Measurements from ENCODE around the gene PTPRD. TPM values are rescaled to one million over a fixed set of nuclear protein-coding genes. Genes with fewer than 3 reads are reported as not detected.

PTPRD gene
- total and polyA plus RNA-seq, 2 experiments from 2014 or later, result 11.5 to 58.0 TPM

DNA sequence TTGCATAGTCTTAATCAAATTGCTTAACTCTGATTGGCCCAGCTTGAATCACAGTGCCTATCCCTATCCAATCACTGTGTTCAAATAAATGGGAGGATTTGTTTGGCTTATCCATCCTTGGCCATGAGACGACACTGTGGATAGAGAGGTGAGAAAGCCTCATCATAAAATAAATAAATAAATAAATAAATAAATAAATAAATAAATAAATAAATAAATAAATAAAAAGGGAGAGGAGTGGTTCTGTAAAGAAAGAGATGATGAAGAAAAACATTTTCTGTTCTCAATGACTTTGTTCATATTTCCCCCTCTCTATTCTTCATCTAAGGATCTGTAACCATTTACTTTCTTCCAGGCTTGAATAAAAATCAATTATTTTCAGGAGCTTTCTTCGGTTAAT is 74.7 kb downstream of the PTPRD start:
- Mint-ChIP-seq H3K9me3 (no peaks in the 10 kb centered on the region), H3K27ac (no peak overlapping the region)

More for the DNA sequence above, 74.7 kb downstream of the PTPRD start:
- ATAC-seq (no peak), DNase-seq (ENCODE audit: low spot score) (no peak)
- no peaks in the 10 kb centered on the region for H3K27me3 ChIP-seq (ENCODE audit: insufficient read depth)
- no peak overlapping the region for H3K27ac ChIP-seq (ENCODE audit: low read depth)
- TF ChIP-seq ZNF114 (CRISPR knock-in tag; IDR thresholded peaks at IDR 0.05), result no peak
- no peak for TF ChIP-seq STAT1 (IDR thresholded peaks at IDR 0.05; ENCODE audit: unreplicated experiment)
- no peak for TF ChIP-seq NANOG (IDR thresholded peaks at IDR 0.05; ENCODE audit: borderline replicate concordance)
- TF ChIP-seq, protein P1, sequence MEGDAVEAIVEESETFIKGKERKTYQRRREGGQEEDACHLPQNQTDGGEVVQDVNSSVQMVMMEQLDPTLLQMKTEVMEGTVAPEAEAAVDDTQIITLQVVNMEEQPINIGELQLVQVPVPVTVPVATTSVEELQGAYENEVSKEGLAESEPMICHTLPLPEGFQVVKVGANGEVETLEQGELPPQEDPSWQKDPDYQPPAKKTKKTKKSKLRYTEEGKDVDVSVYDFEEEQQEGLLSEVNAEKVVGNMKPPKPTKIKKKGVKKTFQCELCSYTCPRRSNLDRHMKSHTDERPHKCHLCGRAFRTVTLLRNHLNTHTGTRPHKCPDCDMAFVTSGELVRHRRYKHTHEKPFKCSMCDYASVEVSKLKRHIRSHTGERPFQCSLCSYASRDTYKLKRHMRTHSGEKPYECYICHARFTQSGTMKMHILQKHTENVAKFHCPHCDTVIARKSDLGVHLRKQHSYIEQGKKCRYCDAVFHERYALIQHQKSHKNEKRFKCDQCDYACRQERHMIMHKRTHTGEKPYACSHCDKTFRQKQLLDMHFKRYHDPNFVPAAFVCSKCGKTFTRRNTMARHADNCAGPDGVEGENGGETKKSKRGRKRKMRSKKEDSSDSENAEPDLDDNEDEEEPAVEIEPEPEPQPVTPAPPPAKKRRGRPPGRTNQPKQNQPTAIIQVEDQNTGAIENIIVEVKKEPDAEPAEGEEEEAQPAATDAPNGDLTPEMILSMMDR (conservative IDR thresholded peaks at IDR 0.05; ENCODE audit: low read depth in 2 of 2), result no peak
- TF ChIP-seq, protein P2, sequence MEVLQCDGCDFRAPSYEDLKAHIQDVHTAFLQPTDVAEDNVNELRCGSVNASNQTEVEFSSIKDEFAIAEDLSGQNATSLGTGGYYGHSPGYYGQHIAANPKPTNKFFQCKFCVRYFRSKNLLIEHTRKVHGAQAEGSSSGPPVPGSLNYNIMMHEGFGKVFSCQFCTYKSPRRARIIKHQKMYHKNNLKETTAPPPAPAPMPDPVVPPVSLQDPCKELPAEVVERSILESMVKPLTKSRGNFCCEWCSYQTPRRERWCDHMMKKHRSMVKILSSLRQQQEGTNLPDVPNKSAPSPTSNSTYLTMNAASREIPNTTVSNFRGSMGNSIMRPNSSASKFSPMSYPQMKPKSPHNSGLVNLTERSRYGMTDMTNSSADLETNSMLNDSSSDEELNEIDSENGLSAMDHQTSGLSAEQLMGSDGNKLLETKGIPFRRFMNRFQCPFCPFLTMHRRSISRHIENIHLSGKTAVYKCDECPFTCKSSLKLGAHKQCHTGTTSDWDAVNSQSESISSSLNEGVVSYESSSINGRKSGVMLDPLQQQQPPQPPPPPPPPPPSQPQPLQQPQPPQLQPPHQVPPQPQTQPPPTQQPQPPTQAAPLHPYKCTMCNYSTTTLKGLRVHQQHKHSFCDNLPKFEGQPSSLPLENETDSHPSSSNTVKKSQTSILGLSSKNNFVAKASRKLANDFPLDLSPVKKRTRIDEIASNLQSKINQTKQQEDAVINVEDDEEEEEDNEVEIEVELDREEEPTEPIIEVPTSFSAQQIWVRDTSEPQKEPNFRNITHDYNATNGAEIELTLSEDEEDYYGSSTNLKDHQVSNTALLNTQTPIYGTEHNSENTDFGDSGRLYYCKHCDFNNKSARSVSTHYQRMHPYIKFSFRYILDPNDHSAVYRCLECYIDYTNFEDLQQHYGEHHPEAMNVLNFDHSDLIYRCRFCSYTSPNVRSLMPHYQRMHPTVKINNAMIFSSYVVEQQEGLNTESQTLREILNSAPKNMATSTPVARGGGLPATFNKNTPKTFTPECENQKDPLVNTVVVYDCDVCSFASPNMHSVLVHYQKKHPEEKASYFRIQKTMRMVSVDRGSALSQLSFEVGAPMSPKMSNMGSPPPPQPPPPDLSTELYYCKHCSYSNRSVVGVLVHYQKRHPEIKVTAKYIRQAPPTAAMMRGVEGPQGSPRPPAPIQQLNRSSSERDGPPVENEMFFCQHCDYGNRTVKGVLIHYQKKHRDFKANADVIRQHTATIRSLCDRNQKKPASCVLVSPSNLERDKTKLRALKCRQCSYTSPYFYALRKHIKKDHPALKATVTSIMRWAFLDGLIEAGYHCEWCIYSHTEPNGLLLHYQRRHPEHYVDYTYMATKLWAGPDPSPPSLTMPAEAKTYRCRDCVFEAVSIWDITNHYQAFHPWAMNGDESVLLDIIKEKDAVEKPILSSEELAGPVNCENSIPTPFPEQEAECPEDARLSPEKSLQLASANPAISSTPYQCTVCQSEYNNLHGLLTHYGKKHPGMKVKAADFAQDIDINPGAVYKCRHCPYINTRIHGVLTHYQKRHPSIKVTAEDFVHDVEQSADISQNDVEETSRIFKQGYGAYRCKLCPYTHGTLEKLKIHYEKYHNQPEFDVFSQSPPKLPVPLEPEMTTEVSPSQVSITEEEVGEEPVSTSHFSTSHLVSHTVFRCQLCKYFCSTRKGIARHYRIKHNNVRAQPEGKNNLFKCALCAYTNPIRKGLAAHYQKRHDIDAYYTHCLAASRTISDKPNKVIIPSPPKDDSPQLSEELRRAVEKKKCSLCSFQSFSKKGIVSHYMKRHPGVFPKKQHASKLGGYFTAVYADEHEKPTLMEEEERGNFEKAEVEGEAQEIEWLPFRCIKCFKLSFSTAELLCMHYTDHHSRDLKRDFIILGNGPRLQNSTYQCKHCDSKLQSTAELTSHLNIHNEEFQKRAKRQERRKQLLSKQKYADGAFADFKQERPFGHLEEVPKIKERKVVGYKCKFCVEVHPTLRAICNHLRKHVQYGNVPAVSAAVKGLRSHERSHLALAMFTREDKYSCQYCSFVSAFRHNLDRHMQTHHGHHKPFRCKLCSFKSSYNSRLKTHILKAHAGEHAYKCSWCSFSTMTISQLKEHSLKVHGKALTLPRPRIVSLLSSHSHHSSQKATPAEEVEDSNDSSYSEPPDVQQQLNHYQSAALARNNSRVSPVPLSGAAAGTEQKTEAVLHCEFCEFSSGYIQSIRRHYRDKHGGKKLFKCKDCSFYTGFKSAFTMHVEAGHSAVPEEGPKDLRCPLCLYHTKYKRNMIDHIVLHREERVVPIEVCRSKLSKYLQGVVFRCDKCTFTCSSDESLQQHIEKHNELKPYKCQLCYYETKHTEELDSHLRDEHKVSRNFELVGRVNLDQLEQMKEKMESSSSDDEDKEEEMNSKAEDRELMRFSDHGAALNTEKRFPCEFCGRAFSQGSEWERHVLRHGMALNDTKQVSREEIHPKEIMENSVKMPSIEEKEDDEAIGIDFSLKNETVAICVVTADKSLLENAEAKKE (CRISPR knock-in tag; IDR thresholded peaks at IDR 0.05), result no peak
- TF ChIP-seq CREB1 (CRISPR knock-in tag; IDR thresholded peaks at IDR 0.05; ENCODE audit: low read depth), result no peak
- TF ChIP-seq EZH2 (IDR thresholded peaks at IDR 0.05; ENCODE audit: low read depth, unreplicated experiment), result no peak
- TF ChIP-seq EZH2phosphoT487 (IDR thresholded peaks at IDR 0.05; ENCODE audit: unreplicated experiment), result no peak
- H3F3A ChIP-seq (replicated peaks; ENCODE audit: low read depth), result no peaks in the 10 kb centered on the region
- H3K9me2 ChIP-seq (ENCODE audit: insufficient read depth), result no peaks in the 10 kb centered on the region
- no peaks in the 10 kb centered on the region for H4K20me1 ChIP-seq (replicated peaks; ENCODE audit: insufficient read depth)
- Mint-ChIP-seq H3K4me3 (no peak overlapping the region), H3K36me3 (ENCODE audit: low read depth) (no peaks in the 10 kb centered on the region), H3K4me1 (no peaks in the 10 kb centered on the region), H3K27me3 (ENCODE audit: insufficient read depth, low read depth, poor library complexity) (no peaks in the 10 kb centered on the region)
- no peaks in the 10 kb centered on the region for H3K36me3 ChIP-seq (ENCODE audit: insufficient read depth)
- H3K79me2 ChIP-seq (replicated peaks; ENCODE audit: insufficient read depth), result no peaks in the 10 kb centered on the region
- H3K4me1 ChIP-seq (ENCODE audit: insufficient read depth), result no peaks in the 10 kb centered on the region
- H2AFZ ChIP-seq, result no peak overlapping the region
- no peak overlapping the region for H3K4me3 ChIP-seq
- no peak overlapping the region for H3K4me2 ChIP-seq
